Esophagus muscularis mucosa (tissue), 4 donors: ENCODE measurements around the gene DPEP1. TPM values are rescaled to one million over a fixed set of nuclear protein-coding genes. Genes with fewer than 3 reads are reported as not detected.

Source experiments
- DNase-seq: peaks from one replicate; pipeline ENCODE4 v3.0.0-alpha.2; 2017; ENCODE audit errors: extremely low spot score
- H3K27ac ChIP-seq, 4 donors: fragments of 200-600 bp; sonication (generic); replicated peaks in 1 of 4; 1 replicate in 3 of 4; 2 replicates in 1 of 4; pipeline ENCODE4 v1.5.1; 2016 to 2019; ENCODE audit warnings: mild to moderate bottlenecking in 1 of 4
- H3K27me3 ChIP-seq, 4 donors: fragments of 200-600 bp; sonication (generic); one replicate each; pipeline versions ENCODE4 v1.5.1 to v1.6.0; 2016 to 2019
- H3K36me3 ChIP-seq, 4 donors: fragments of 200-600 bp; sonication (generic); one replicate each; pipeline ENCODE4 v1.5.1; 2016 to 2019
- H3K4me1 ChIP-seq, 4 donors: fragments of 200-600 bp; sonication (generic); one replicate each; pipeline ENCODE4 v1.5.1; 2016 to 2019
- H3K4me3 ChIP-seq, 4 donors: fragments of 200-600 bp; sonication (generic); 1 replicate in 2 of 4; 2 replicates in 2 of 4; pipeline ENCODE4 v1.5.1; 2016 to 2019; ENCODE audit warnings: mild to moderate bottlenecking in 4 of 4, moderate library complexity in 1 of 4
- H3K9me3 ChIP-seq, 4 donors: fragments of 200-600 bp; sonication (generic); 1 replicate in 3 of 4; 2 replicates in 1 of 4; pipeline ENCODE4 v1.5.1; 2016 to 2019
- EP300 ChIP-seq: sonication (generic); formaldehyde crosslinking; IDR thresholded peaks from one replicate; pipeline ENCODE4 v1.6.1; 2017; ENCODE audit warnings: antibody characterized with exemption
- POLR2A ChIP-seq: fragments of 450-650 bp; IDR thresholded peaks from one replicate; pipeline ENCODE4 v1.6.1; 2017; ENCODE audit warnings: antibody characterized with exemption, moderate library complexity, mild to moderate bottlenecking, low read depth
- POLR2AphosphoS5 ChIP-seq, 2 donors: sonication (generic); formaldehyde crosslinking; IDR thresholded peaks; one replicate each; pipeline ENCODE4 v1.6.1; 2017; ENCODE audit warnings: antibody characterized with exemption in 2 of 2
- WGBS: methylation state at CpG from one replicate; pipeline ENCODE4 v1.1.5; 2018; 5-methylcytosine and 5-hydroxymethylcytosine counted together
- intact Hi-C: fragments of 100-400 bp; cut with DNase I; formaldehyde crosslinking; loops from one replicate; pipeline ENCODE4 v1.15.1; 2023
- total RNA-seq, 4 donors: library from RNA; depleted of rRNA; stranded (reverse); fragments of >200 nt; gene quantifications; one replicate each; pipeline versions ENCODE4 v1.1.0 to v1.2.1, GENCODE V29; 2016
- TF ChIP-seq, protein P1 (sequence below), 3 experiments: fragments of 200-600 bp in 2 of 3; fragments of 450-650 bp in 1 of 3; sonication (generic) in 2 of 3; IDR thresholded peaks; one replicate each; pipeline ENCODE4 v1.5.1; 2017 to 2019; ENCODE audit warnings: antibody characterized with exemption in 3 of 3, mild to moderate bottlenecking in 2 of 3, moderate library complexity in 1 of 3

Gene DPEP1
- total RNA-seq, 4 donors from 2014 or later = 0.99 TPM; not detected in 3

DNA sequence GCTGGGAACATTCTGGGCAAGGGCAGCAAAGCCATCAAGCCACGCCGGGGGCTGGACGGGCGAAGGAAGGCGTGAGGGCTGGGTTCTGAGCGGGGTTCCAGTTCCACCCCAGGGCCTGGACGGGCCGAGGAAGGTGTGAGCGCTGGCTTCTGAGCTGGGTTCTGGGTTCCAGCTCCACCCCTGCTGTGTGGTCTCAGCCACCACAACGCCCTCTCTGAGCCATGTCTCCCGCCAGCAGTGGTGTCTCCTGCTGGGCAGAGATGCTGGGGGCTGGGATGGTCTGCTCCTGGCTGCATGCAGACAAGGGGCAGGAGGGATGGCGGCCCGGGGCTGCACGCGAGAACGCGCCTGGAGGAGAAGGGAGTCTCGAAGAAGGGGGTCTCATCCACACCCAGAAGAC lies 41.8 kb upstream of the DPEP1 start:
- intact Hi-C loops = no loop called here
- Histone ChIP-seq H3K36me3 (no peaks in the 10 kb centered on the region), H3K27me3 (peaks cover 6 to 84% (median 31%) of the 10 kb centered on the region in 4 donors), H3K4me1 (peaks cover 22 to 40% (median 31%) of the 10 kb centered on the region in 4 donors), H3K27ac (no peak overlapping the region), H3K4me3 (no peak overlapping the region), H3K9me3 (no peaks in the 10 kb centered on the region)
- 67% methylated on average over 12 of the region's 18 CpGs for WGBS
- no peak for DNase-seq
- no peak for TF ChIP-seq POLR2A
- TF ChIP-seq, protein P1, sequence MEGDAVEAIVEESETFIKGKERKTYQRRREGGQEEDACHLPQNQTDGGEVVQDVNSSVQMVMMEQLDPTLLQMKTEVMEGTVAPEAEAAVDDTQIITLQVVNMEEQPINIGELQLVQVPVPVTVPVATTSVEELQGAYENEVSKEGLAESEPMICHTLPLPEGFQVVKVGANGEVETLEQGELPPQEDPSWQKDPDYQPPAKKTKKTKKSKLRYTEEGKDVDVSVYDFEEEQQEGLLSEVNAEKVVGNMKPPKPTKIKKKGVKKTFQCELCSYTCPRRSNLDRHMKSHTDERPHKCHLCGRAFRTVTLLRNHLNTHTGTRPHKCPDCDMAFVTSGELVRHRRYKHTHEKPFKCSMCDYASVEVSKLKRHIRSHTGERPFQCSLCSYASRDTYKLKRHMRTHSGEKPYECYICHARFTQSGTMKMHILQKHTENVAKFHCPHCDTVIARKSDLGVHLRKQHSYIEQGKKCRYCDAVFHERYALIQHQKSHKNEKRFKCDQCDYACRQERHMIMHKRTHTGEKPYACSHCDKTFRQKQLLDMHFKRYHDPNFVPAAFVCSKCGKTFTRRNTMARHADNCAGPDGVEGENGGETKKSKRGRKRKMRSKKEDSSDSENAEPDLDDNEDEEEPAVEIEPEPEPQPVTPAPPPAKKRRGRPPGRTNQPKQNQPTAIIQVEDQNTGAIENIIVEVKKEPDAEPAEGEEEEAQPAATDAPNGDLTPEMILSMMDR (IDR thresholded peaks at IDR 0.05) = no peak
- TF ChIP-seq EP300 = no peak
- TF ChIP-seq POLR2AphosphoS5 (IDR thresholded peaks at IDR 0.05) = no peak

DNA sequence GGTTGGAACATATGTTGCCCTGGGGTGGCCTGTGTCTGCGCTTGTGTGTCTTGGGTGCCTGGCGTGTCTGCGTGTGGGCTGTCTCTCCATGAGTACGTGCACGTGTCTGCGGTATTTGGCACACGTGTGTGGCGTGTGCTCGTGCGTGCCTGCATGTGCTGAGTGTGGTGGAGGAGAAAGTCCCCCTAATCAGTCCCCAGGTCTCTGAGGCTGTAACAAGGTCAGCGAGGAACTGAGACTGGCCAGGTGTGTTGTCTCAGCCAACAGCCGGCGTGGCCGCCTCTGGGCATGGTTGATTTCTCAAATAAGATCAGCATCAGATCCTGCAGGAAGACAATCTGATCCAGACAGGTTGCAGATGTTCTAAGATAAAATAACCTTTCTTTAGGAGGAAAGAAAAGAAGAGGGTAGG lies 41.4 kb upstream of the DPEP1 start:
- Histone ChIP-seq H3K9me3 (no peaks in the 10 kb centered on the region), H3K27me3 (peaks cover 6 to 89% (median 34%) of the 10 kb centered on the region in 4 donors)
- TF ChIP-seq EP300 (no peak), POLR2AphosphoS5 (IDR thresholded peaks at IDR 0.05) (peak in 1 of 2 donors; percentile 4)

DNA sequence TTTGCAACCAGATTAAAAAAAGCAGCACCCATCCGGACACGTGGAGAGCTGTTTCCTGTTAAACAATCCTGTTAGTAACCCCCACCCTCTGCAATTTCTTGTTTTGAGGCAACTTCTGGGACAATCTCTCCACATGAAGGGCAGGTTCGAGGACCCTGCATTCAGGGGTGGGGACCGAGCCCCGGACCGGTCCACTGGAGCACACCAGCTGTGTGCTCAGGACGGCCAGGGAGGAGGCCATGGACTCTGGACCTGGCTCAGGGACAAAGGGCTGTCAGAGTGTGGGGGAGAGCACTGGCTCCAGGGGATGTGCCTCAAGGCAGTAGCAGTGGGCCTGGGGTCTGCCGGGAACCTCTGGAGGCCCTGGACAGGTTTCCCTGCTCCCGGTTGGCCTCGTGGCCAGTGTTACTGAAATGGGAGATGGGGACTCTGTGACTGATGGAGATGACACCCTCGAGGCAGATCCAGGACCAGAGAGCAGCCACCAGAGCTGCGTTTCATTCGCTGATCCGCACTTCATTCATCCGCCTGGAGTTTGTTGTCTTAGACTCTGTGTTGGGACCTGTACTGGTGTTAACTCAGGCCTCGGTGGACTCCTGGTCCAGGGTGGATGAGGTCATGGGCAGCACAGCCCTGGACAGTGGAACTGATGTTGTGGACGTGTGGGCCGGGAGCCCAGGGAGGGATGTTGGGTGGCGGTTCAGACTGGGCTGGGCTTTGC lies 40.8 kb upstream of the DPEP1 start:
- no peak overlapping the region for H3K27ac ChIP-seq
- intact Hi-C loops = no loop called here
- peaks cover 6 to 94% (median 35%) of the 10 kb centered on the region in 4 donors for H3K27me3 ChIP-seq
- WGBS = 76% methylated on average over 12 of the region's 19 CpGs
- H3K9me3 ChIP-seq = no peaks in the 10 kb centered on the region
- H3K4me3 ChIP-seq = no peak overlapping the region
- no peaks in the 10 kb centered on the region for H3K36me3 ChIP-seq
- TF ChIP-seq POLR2A = no peak
- TF ChIP-seq POLR2AphosphoS5 (IDR thresholded peaks at IDR 0.05) = no peak
- TF ChIP-seq, protein P1 (IDR thresholded peaks at IDR 0.05) = no peak
- TF ChIP-seq EP300 = no peak
- no peak for DNase-seq
- H3K4me1 ChIP-seq = peaks cover 22 to 40% (median 31%) of the 10 kb centered on the region in 4 donors

More for the DNA sequence above, 41.4 kb upstream of the DPEP1 start:
- intact Hi-C loops = no loop called here
- no peaks in the 10 kb centered on the region for H3K36me3 ChIP-seq
- 0% methylated on average over 2 of the region's 14 CpGs for WGBS
- DNase-seq = no peak
- H3K4me3 ChIP-seq = no peak overlapping the region
- H3K4me1 ChIP-seq = peaks cover 22 to 40% (median 31%) of the 10 kb centered on the region in 4 donors
- no peak overlapping the region for H3K27ac ChIP-seq

DNA sequence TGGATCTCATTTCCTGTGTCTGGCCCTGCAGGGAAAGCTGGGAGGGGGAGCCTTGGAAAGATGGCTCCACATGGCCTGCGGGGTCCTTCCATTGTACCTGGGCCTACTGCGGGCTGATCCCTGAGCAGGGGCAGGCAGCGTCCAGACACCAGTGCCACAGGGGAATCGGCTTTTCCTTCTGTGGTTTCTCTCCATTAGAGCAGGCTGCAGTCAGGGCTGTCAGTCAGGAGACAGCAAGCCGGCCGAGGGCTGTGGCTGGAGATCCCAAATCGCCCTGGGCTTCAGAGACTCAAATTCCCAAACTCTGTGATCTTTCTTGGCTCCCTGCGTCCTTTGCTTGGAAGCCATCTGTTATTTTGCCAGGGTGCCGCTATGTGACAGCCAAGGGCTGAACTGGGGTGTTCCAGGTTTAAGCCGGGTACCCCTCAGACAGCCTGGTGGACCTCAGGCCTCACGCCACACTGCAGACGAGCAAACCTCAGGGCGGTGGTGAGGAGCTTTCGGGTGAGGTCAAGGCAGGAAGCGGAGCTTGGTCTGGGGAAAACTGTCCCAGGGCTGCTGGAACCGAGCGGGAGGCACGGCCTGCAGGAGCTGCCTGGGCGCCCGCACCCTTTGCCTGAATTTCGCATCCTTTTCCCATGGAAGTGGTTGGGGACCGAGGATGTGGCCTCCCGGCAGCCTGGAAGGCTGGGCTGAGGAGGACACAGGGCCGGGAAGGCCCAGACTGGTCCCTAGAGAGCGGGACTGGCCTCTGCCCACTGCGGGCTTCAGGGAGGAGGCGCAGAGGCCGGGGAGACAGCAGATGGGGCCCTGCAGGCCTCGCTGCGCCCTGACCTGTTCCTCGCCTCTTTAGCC lies 39.4 kb upstream of the DPEP1 start:
- Histone ChIP-seq H3K4me3 (peak overlapping the region in 3 of 4 donors; percentile 35 to 49 (median 36)), H3K9me3 (no peaks in the 10 kb centered on the region), H3K27ac (no peak overlapping the region), H3K27me3 (peaks cover 6 to 92% (median 34%) of the 10 kb centered on the region in 4 donors), H3K4me1 (peaks cover 22 to 40% (median 31%) of the 10 kb centered on the region in 4 donors), H3K36me3 (no peaks in the 10 kb centered on the region)
- intact Hi-C loops = no loop called here
- DNase-seq = no peak
- WGBS = 81% methylated on average over 20 of the region's 31 CpGs
- TF ChIP-seq, protein P1 (IDR thresholded peaks at IDR 0.05) = no peak
- no peak for TF ChIP-seq POLR2AphosphoS5 (IDR thresholded peaks at IDR 0.05)
- no peak for TF ChIP-seq POLR2A
- TF ChIP-seq EP300 = no peak
